HepG2 (cell line): ENCODE measurements around the gene ANKZF1. TPM values are rescaled to one million over a fixed set of nuclear protein-coding genes. Genes with fewer than 3 reads are reported as not detected.
A peak's percentile ranks its signal among the peaks of the same experiment; 100 is the strongest.

ENCODE experiments used
- ATAC-seq: fragments of 200-7000 bp; cut with Tn5 transposase; 3 replicates; pipeline ENCODE4 v1.9.1; 2020; ENCODE audit warnings: mild to moderate bottlenecking, moderate library complexity
- BruUV-seq: library from RNA; stranded (reverse); fragments of 400-500 nt; replicated peaks from 2 replicates; lab custom pipeline; 2021; lab: Mats Ljungman, UMichigan
- CTCF ChIA-PET: fragments of 300-600 bp; formaldehyde crosslinking; extraction: SDS; loops from one replicate; lab custom pipeline; 2021; ENCODE audit warnings: low total read pairs, inconsistent platforms, low intra/inter-chr PET ratio; lab: Yijun Ruan, JAX
- POLR2A ChIA-PET: fragments of 350-600 bp; sonication (Branson Sonifier 250); formaldehyde crosslinking; loops from one replicate; lab custom pipeline; 2020; ENCODE audit warnings: antibody characterized with exemption, inconsistent platforms; lab: Yijun Ruan, JAX
- DNase-seq: peaks from one replicate; pipeline ENCODE4 v3.0.0-alpha.2; 2015; ENCODE audit warnings: low spot score
- FAIRE-seq: peaks from 3 replicates; lab custom pipeline; 2011; peaks lifted over from hg19 to GRCh38; lab: Jason Lieb, UNC
- H2AFZ ChIP-seq: one replicate; pipeline ENCODE4 v1.6.1; 2011; ENCODE audit warnings: low read length, inconsistent platforms
- H3K27ac ChIP-seq: fragments of 300-600 bp; 3 replicates; pipeline ENCODE4 v1.8.0; 2011; ENCODE audit warnings: mixed run types, mild to moderate bottlenecking, mixed read lengths, low read length, inconsistent platforms; ENCODE audit not compliant: insufficient read depth; ENCODE audit errors: extremely low read length
- H3K27me3 ChIP-seq, 2 experiments: fragments of 200-600 bp in 1 of 2; 2 replicates in 1 of 2; 3 replicates in 1 of 2; pipeline versions ENCODE4 v1.6.0 to v1.8.0; 2011; ENCODE audit warnings: low read length in 2 of 2, mild to moderate bottlenecking in 2 of 2, moderate library complexity in 2 of 2, inconsistent platforms in 1 of 2; ENCODE audit not compliant: insufficient read depth in 2 of 2, control insufficient read depth in 1 of 2
- H3K36me3 ChIP-seq, 2 experiments: fragments of 200-600 bp in 1 of 2; replicated peaks in 1 of 2; 2 replicates in 1 of 2; 3 replicates in 1 of 2; pipeline versions ENCODE4 v1.5.1 to v1.8.0; 2011; ENCODE audit warnings: low read length in 2 of 2, inconsistent platforms in 1 of 2; ENCODE audit not compliant: insufficient read depth in 2 of 2, control insufficient read depth in 1 of 2
- H3K4me1 ChIP-seq: 2 replicates; pipeline ENCODE4 v1.5.1; 2012; ENCODE audit warnings: low read length, inconsistent platforms; ENCODE audit not compliant: insufficient read depth
- H3K4me2 ChIP-seq: 2 replicates; pipeline ENCODE4 v1.6.0; 2011; ENCODE audit warnings: low read depth, low read length, inconsistent platforms
- H3K4me3 ChIP-seq, 3 experiments: fragments of 200-600 bp in 1 of 3; sonication (generic), shearing (Covaris generic) in 1 of 3; replicated peaks in 1 of 3; 2 replicates each; pipeline ENCODE4 v1.5.1; 2011 to 2016; ENCODE audit warnings: low read length in 3 of 3, inconsistent platforms in 2 of 3, low read depth in 2 of 3, mild to moderate bottlenecking in 2 of 3, control low read depth in 1 of 3, mixed read lengths in 1 of 3; ENCODE audit not compliant: insufficient read depth in 1 of 3
- H3K79me2 ChIP-seq: one replicate; pipeline ENCODE4 v1.6.1; 2011; ENCODE audit warnings: low read length, inconsistent platforms; ENCODE audit not compliant: insufficient read depth
- H3K9ac ChIP-seq: 2 replicates; pipeline ENCODE4 v1.6.0; 2011; ENCODE audit warnings: mild to moderate bottlenecking, low read depth, low read length, inconsistent platforms; ENCODE audit not compliant: insufficient read depth
- H3K9me3 ChIP-seq: 2 replicates; pipeline ENCODE4 v1.5.1; 2012; ENCODE audit warnings: mild to moderate bottlenecking, low read length
- H4K20me1 ChIP-seq: 2 replicates; pipeline ENCODE4 v1.6.0; 2011; ENCODE audit warnings: inconsistent platforms, mild to moderate bottlenecking, low read length, moderate library complexity; ENCODE audit not compliant: insufficient read depth
- FOSL1 ChIP-seq: sonication (generic); formaldehyde crosslinking; IDR thresholded peaks from 2 replicates; pipeline ENCODE4 v1.9.0; 2021; ENCODE audit warnings: missing genetic modification reagents, borderline replicate concordance
- MAFG ChIP-seq: sonication (generic); formaldehyde crosslinking; IDR thresholded peaks from 2 replicates; pipeline ENCODE4 v1.5.1; 2020; ENCODE audit warnings: mild to moderate bottlenecking, missing genetic modification reagents
- NCOA5 ChIP-seq: sonication (generic); formaldehyde crosslinking; IDR thresholded peaks from 2 replicates; pipeline ENCODE4 v1.4.0; 2020; ENCODE audit warnings: missing genetic modification reagents
- PAX8 ChIP-seq: sonication (generic); formaldehyde crosslinking; IDR thresholded peaks from 2 replicates; pipeline ENCODE4 v1.8.0; 2022; ENCODE audit warnings: mild to moderate bottlenecking, missing genetic modification reagents, borderline replicate concordance
- RAD21 ChIP-seq: fragments of 450-650 bp; formaldehyde crosslinking; IDR thresholded peaks from 2 replicates; pipeline ENCODE4 v1.5.0; 2020; ENCODE audit warnings: mild to moderate bottlenecking
- REL ChIP-seq: sonication (generic); formaldehyde crosslinking; conservative IDR thresholded peaks from 2 replicates; pipeline ENCODE4 v1.8.0; 2022; ENCODE audit warnings: mild to moderate bottlenecking, missing genetic modification reagents, moderate library complexity
- TBP ChIP-seq: sonication (generic); formaldehyde crosslinking; IDR thresholded peaks from 2 replicates; pipeline ENCODE4 v1.5.0; 2020; ENCODE audit warnings: missing genetic modification reagents
- ZBTB46 ChIP-seq: sonication (generic); formaldehyde crosslinking; IDR thresholded peaks from 2 replicates; pipeline ENCODE4 v1.4.0; 2020; ENCODE audit warnings: mild to moderate bottlenecking, missing genetic modification reagents, borderline replicate concordance
- ZBTB7A ChIP-seq: sonication (generic); formaldehyde crosslinking; IDR thresholded peaks from 2 replicates; pipeline ENCODE4 v1.8.0; 2022; ENCODE audit warnings: mild to moderate bottlenecking, missing genetic modification reagents
- ZNF256 ChIP-seq: sonication (generic); formaldehyde crosslinking; conservative IDR thresholded peaks from 2 replicates; pipeline ENCODE4 v1.4.0; 2020; ENCODE audit warnings: missing genetic modification reagents
- ZNF646 ChIP-seq: sonication (generic); formaldehyde crosslinking; IDR thresholded peaks from 2 replicates; pipeline ENCODE4 v1.9.0; 2021; ENCODE audit warnings: mild to moderate bottlenecking, missing genetic modification reagents
- ZNF761 ChIP-seq: sonication (generic); formaldehyde crosslinking; conservative IDR thresholded peaks from 2 replicates; pipeline ENCODE4 v1.4.0; 2020; ENCODE audit warnings: mild to moderate bottlenecking, missing genetic modification reagents
- ZNF770 ChIP-seq: sonication (generic); formaldehyde crosslinking; IDR thresholded peaks from 2 replicates; pipeline ENCODE4 v1.5.0; 2020; ENCODE audit warnings: mild to moderate bottlenecking, missing genetic modification reagents
- WGBS: methylation state at CpG from one replicate; pipeline ENCODE4 v1.1.6; 2017; ENCODE audit warnings: low lambda C conversion rate; 5-methylcytosine and 5-hydroxymethylcytosine counted together
- in situ Hi-C: cut with HindIII; loops from 2 replicates; pipeline ENCODE4 v1.10.0; 2017; ENCODE audit warnings: low pct_unique_long_range_greater_than_20kb; ENCODE audit not compliant: extremely low pct_ligation_motif_present
- intact Hi-C: fragments of 100-400 bp; cut with micrococcal nuclease; formaldehyde crosslinking; loops from one replicate; pipeline ENCODE4 v1.10.0; 2022; ENCODE audit not compliant: unreplicated experiment
- polyA plus RNA-seq, 8 experiments: library from polyadenylated mRNA; depleted of rRNA in 3 of 8; stranded (reverse) in 7 of 8; unstranded in 1 of 8; fragments of >200 nt; fragmentation: Illumina TruSeq in 4 of 8; extraction: Trizol in 4 of 8; gene quantifications; 2 replicates each; pipeline versions ENCODE4 v1.2.1 to v1.2.3, GENCODE V29; 2011 to 2016; ENCODE audit warnings: low read depth in 4 of 8, missing spikeins in 1 of 8, mixed read lengths in 1 of 8; ENCODE audit not compliant: insufficient read depth in 1 of 8
- total RNA-seq, 5 experiments: library from RNA; depleted of rRNA; stranded (reverse); fragments of >200 nt; fragmentation: Illumina TruSeq; extraction: Trizol; gene quantifications; 2 replicates each; pipeline ENCODE4 v1.2.3, GENCODE V29; 2016; ENCODE audit warnings: low read depth in 1 of 5

Gene ANKZF1
- total and polyA plus RNA-seq, 2 of the 13 experiments (the other 11 are each of a cell fraction or from before 2014, with no cell fraction given), result 25.3 to 128 TPM

GRCh38 chr2:219218217-219218731, 11.3 kb upstream of the ANKZF1 start:
- H3K79me2 ChIP-seq, result peaks cover 11% of the 10 kb centered on the region
- H3K4me2 ChIP-seq, result peak overlapping the region; percentile 99
- no peaks in the 10 kb centered on the region for H4K20me1 ChIP-seq
- DNase-seq (peak; percentile 65), FAIRE-seq (no peak), ATAC-seq (peak; percentile 77)
- peak overlapping the region; percentile 85 for H3K9ac ChIP-seq
- 0% methylated on average over 12 of the region's 37 CpGs for WGBS
- H3K27me3 ChIP-seq, result no peaks in the 10 kb centered on the region
- peaks cover 36 to 63% of the 10 kb centered on the region in 2 experiments for H3K36me3 ChIP-seq
- TSS peak; percentile 46 for BruUV-seq
- H3K4me1 ChIP-seq, result peaks cover 44% of the 10 kb centered on the region
- POLR2A ChIA-PET, result interaction anchor here (0.8 to 6.2 kb wide), 18 partner anchors 10 to 170 kb away, joined by 3 to 196 read pairs (median 8); partner anchors contain the start of genes ANKZF1, ATG9A, CNPPD1 and DNAJB2
- intact Hi-C loops, result loop anchor here (1.0 to 2.0 kb wide), 4 partner anchors 11 to 77 kb away; partner anchors contain the start of genes ANKZF1, ATG9A, CNPPD1 and NHEJ1
- in situ Hi-C loops, result no loop called here
- CTCF ChIA-PET, result interaction anchor here (1.5 kb wide), 1 partner anchor 77 kb away, joined by 8 read pairs; no protein-coding TSS in a partner anchor
- H2AFZ ChIP-seq, result no peak overlapping the region
- no peaks in the 10 kb centered on the region for H3K9me3 ChIP-seq
- peak overlapping the region; percentile 92 for H3K27ac ChIP-seq
- H3K4me3 ChIP-seq, result peak overlapping the region; percentile 80 to 92 (median 85)
- peak; percentile 47; the same call in 1 of the 2 replicates for TF ChIP-seq NCOA5 (CRISPR knock-in tag)
- no peak for TF ChIP-seq ZBTB7A
- no peak; the same call in 1 of the 2 replicates for TF ChIP-seq MAFG (CRISPR knock-in tag)
- TF ChIP-seq PAX8 (CRISPR knock-in tag), result 0 out of 2 replicates have a peak, but pooled peaks have one; percentile 45
- 0 out of 2 replicates have a peak, but pooled peaks have one; percentile 22 for TF ChIP-seq RAD21 (CRISPR knock-in tag)
- TF ChIP-seq ZNF646, result 0 out of 2 replicates have a peak, but pooled peaks have one; percentile 26
- TF ChIP-seq ZNF770 (CRISPR knock-in tag), result peak; percentile 42; the same call in 1 of the 2 replicates
- TF ChIP-seq FOSL1 (CRISPR knock-in tag), result peak; percentile 42; the same call in 1 of the 2 replicates
- 0 out of 2 replicates have a peak, but pooled peaks have one; percentile 34 for TF ChIP-seq ZBTB46
- TF ChIP-seq ZNF761 (CRISPR knock-in tag), result 0 out of 2 replicates have a peak, but pooled peaks have one; percentile 6
- TF ChIP-seq TBP (CRISPR knock-in tag), result peak; percentile 46; the same call in 1 of the 2 replicates
- peak; percentile 59; the same call in 1 of the 2 replicates for TF ChIP-seq ZNF256 (CRISPR knock-in tag)
- TF ChIP-seq REL (CRISPR knock-in tag), result peak; percentile 92; the same call in 1 of the 2 replicates
